CD4-positive, alpha-beta T cell treated with Interleukin-17A for 4 hours (primary cell): ENCODE measurements around the gene DAPK1.

ENCODE experiments used
- DNase-seq: peaks from one replicate; pipeline ENCODE4 v3.0.0-alpha.2; 2020; ENCODE audit warnings: mixed read lengths

Gene DAPK1

GRCh38 chr9:87518702-87519335 lies 21.2 kb downstream of the DAPK1 start:
- no peak for DNase-seq

- no peak for DNase-seq
Observed at GRCh38 chr9:87519461-87519860, 21.8 kb downstream of the DAPK1 start.

DNA sequence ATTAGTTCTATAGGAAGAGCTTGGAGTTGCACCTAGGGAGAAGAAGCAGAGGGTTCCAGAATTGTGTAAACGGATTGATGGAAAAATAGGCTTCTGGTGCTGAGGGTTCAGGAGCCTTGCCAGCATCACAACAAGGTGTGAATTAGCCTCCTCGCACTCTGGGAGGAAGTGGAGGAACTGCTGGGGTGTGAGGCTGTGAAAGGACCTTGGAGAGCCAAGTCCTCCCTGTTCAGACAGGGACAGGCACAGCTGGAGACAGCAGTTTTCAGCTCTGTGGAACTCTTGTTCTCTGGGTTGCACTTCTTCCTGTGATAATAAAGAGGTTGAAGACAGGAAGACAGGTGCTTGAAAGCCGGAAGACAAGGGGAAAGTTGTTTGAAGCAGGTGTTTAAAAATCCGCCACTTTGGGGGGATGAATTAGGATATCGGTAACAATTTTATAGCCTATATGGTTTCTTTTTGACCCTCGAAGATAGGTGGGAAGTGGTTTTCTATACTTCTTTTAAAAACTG lies 22.6 kb downstream of the DAPK1 start:
- DNase-seq, result no peak

GRCh38 chr9:87521834-87522233 lies 24.2 kb downstream of the DAPK1 start:
- DNase-seq, result no peak

- DNase-seq, result no peak
Observed at GRCh38 chr9:87524061-87524460, 26.4 kb downstream of the DAPK1 start.

DNA sequence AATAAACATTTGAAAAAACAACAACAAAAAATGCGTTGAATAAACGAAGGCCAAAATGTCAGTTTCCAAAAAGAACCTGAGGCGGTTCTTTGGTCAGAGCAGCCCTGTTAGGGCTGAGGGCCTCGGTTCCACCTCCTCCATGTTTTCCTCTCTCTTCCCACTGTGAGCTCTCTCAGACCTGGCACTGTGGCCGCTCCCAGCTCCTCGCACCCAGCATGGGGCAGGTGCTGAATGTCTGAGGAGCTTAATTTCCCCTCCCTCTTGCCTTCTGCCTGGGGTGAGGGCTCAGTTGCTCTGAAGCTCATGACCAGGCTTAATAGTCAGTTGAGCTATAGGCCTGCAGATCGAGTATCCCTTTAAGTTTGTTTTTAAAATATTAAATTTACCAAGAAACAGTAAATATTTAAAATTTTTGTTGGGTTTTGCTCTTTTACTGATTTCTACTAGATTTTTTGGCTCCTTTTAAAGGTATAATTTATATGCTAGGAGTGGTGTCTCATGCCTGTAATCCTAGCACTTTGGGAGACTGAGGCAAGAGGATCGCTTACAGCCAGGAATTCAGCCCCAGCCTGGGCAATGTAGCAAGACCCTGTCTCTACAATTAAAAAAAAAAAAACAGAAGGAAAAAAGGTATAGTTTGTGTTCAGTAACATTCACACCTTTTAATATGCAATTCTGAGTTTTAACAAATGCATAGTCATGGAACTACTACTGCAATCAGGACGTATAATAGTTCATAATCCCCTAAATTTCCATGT lies 28.1 kb downstream of the DAPK1 start:
- no peak for DNase-seq

DNA sequence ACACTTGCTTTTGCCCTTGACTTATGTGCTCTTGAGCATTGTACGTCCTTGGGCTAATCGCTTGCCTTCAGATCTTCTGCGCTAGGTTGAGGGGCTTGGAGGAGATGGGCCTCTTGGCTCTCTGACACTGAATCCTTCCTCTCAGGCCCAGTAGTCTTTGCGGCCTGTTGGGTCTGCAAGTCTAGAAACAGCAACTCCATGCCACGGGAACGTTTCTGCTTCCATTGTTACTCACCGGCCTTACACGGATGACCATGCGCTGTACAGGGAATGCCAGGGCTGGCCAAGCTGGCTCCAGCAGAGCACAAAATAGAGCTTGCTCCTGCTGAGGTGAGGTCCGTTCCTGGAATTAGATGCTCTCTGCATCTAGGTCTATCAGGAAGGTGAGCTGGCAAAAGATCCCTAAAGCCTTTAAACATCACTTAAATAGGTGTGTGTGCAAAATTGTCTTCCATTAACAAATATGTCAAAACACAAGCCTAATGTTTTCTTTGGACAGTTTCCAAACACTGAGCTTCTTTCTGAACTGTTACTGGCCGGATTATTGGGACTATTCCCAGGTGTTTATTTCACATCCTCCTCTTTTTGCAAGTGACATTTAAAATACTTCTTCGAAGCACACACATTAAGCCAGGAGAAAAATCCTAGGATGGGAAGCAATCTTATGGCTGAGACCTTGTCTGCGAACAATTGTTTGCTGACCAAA lies 29.7 kb downstream of the DAPK1 start:
- DNase-seq, result no peak

DNA sequence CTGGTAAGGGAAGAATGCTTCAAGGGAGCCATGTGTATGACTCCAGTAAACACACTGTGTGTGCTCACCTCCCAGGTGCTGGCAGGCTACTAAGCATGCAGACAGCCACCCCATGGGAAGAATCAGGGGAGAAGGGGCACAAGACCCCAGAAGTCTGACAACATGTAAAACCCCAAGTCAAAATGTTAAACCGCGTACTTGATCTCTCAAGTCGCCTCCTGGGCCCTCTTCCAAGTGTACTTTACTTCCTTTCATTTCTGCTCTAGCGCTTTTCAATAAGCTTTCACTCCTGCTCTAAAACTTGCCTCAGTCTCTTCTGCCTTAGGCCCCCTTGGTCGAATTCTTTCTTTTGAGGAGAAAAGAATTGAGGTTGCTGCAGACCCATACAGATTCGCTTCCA lies 31.3 kb downstream of the DAPK1 start:
- no peak for DNase-seq

- no peak for DNase-seq
Observed at GRCh38 chr9:87529671-87530070, 32.0 kb downstream of the DAPK1 start.

- no peak for DNase-seq
Observed at GRCh38 chr9:87530716-87531115, 33.0 kb downstream of the DAPK1 start.

GRCh38 chr9:87531370-87532295 lies 34.0 kb downstream of the DAPK1 start:
- DNase-seq, result no peak

DNA sequence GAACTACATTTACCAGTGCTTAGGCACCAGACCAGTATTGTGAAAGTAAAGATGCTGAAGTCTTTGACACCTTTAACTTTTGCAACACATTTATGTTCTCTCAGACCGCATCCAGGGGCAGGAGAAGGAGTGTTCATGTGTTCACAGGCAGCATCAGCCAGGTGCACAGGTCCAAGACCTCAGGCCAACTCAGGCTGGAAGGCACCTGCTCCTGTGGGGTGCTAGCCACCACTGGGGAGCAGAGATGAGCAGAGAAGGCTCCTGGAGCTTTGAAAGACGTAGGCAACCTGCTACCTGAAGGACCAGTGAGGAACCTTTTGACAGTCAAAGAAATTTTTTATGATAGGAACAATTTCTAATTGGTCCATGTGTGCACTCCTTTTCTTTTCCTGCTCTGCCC lies 35.6 kb downstream of the DAPK1 start:
- DNase-seq, result no peak

DNA sequence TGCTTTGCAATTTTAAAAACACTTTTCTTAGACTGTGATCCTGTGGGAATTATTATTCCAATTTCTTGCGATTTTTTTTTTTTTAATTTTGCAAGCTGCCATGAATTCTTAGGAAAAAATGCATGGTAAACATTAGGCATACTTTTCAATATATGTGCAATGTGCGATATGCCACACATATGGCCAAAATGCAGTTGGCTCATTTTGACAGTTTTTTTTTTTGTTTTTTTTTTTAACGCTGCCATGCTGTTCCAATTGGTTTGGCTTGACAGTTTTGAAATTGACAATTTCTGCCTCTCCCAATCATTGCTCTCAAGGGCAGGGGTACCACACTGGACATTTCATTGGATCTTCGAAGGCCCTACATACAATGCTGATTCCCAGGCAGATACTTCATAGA lies 36.4 kb downstream of the DAPK1 start:
- no peak for DNase-seq

GRCh38 chr9:87534957-87535356 lies 37.3 kb downstream of the DAPK1 start:
- DNase-seq, result no peak

DNA sequence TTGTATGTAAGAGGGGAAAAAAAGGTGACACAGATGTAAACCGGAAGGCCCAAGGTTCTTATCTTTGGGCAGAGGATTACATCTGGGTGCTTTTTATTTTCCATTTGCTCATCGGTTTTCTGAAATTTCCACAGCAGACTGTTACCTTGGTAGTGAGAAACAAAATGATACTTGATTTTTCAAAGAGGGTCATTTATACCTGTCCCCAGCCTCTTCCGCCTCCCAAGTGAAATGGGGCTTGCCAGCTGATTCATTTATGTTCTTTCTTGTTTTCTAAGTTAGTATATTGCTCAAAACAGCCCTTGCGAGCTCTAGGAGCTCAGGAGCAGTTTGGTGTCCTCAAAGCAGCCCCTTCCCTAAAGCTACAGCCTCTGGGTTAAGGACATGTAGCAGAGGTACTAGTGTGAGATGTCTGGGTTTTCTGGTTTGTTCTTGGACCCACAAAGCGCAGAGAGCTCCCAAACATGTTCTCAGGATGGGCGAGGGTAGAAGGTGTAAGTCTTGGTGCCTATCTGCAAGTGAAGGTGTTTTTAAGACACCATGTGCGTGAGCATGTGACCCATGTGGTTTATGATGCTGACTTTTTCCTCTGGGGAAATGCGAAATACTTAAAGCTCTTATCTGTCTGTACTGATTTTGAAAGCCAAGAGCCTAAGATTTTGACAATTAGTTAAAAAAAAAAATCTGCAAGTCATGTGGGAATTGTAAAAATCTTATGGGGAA lies 38.3 kb downstream of the DAPK1 start:
- DNase-seq, result no peak

- no peak for DNase-seq
Observed at GRCh38 chr9:87537625-87538024, 40.0 kb downstream of the DAPK1 start.

DNA sequence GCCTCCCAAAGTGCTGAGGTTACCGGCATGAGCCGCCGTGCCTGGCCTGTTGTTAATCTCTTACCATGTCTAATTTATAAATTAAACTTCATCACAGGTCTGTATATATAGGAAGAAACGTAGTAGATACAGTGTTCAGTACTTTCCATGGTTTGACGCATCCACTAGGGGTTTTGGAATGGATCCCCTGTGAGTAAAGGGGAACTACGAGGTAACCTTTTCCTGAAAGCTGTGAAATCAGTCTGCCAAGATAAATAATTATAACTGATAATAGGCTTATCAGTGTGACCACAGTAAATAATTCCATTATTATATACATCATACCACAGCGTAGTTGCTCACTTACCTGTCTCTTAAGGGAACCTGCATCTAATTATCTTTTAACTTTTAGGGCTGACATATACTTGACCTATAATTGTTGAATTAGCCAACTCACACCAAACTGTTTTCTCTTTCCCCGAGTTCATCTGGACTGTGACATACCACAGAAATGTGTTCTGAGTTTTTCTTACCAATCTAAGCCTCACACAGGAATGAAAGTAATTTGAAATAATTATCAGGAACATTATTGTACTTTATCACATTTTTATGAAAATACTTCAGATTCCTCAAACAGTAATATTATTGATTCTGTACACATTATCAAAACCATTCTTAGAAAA lies 42.9 kb downstream of the DAPK1 start:
- DNase-seq, result no peak

- DNase-seq, result no peak
Observed at GRCh38 chr9:87541663-87542062, 44.0 kb downstream of the DAPK1 start.

- no peak for DNase-seq
Observed at GRCh38 chr9:87542141-87542540, 44.5 kb downstream of the DAPK1 start.

- no peak for DNase-seq
Observed at GRCh38 chr9:87543251-87543650, 45.6 kb downstream of the DAPK1 start.

- DNase-seq, result no peak
Observed at GRCh38 chr9:87545858-87546257, 48.2 kb downstream of the DAPK1 start.

- DNase-seq, result no peak
Observed at GRCh38 chr9:87546704-87547103, 49.0 kb downstream of the DAPK1 start.
